Caki2 (cell line): ENCODE results near the gene CHMP1B. TPM values are rescaled to one million over a fixed set of nuclear protein-coding genes. Genes with fewer than 3 reads are reported as not detected.
"Not testable (repeated sequence)": the region's sequence is repeated elsewhere in the genome, so short reads cannot be mapped to it uniquely, and the experiment has no call there.

Experiments used
- DNase-seq: peaks from one replicate; pipeline ENCODE4 v3.0.0-alpha.2; 2015; ENCODE audit warnings: low read depth
- in situ Hi-C: cut with HindIII; loops from 2 replicates; pipeline ENCODE4 v1.10.0; 2016; ENCODE audit warnings: low sequenced_read_pairs, low pct_unique_long_range_greater_than_20kb, mixed read lengths
- total RNA-seq: library from RNA; depleted of rRNA; stranded (reverse); fragments of >200 nt; shearing (Covaris generic); gene quantifications from 2 replicates; pipeline ENCODE4 v1.2.3, GENCODE V29; 2014; ENCODE audit warnings: low replicate concordance

CHMP1B gene
- total RNA-seq, 1 experiment from 2014 or later: 44.2 TPM

GRCh38 chr18:11830585-11830984 lies 20.6 kb upstream of the CHMP1B start:
- no peak for DNase-seq
- in situ Hi-C loops: no loop called here

DNA sequence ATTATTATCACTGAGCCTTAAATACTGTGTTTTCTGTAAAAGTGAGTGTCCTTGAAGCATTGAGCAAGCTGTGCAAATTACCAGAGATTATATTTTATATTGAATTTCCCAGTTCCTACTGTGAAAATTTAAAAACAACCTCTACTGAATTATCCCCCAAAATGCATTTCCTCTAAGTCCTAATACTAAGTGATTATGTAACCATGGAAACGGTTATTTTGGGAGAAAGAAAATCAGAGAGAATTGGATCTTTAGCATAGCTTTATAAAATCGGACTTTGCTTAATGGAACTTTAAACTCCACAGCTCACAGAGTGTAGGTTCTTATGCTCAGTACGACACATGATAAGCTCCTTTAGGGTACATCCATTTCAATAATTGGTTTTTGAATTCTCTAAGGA lies 19.3 kb upstream of the CHMP1B start:
- in situ Hi-C loops: no loop called here

GRCh38 chr18:11834772-11835171 lies 16.4 kb upstream of the CHMP1B start:
- in situ Hi-C loops: no loop called here
- DNase-seq: no peak

More for the DNA sequence above, 19.3 kb upstream of the CHMP1B start:
- no peak for DNase-seq

DNA sequence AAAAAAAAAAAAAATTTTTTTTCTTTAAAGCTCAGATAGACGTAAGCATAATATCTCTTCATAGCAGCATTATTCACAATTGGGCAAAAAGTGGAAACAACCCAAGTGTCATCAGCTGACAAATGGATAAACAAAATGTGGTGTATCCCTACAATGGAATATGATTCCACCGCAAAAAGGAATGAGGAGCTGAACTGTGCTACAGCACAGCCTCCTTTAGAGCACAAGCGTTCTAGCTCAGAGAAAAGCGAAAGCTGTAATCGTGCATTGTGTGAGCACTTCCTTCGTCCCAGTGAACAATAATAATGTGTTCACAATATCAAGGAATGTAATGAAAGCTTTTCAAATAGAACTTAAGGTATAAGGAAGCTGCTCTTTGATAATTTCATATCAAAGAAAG lies 11.7 kb upstream of the CHMP1B start:
- in situ Hi-C loops: no loop called here
- DNase-seq: no peak

DNA sequence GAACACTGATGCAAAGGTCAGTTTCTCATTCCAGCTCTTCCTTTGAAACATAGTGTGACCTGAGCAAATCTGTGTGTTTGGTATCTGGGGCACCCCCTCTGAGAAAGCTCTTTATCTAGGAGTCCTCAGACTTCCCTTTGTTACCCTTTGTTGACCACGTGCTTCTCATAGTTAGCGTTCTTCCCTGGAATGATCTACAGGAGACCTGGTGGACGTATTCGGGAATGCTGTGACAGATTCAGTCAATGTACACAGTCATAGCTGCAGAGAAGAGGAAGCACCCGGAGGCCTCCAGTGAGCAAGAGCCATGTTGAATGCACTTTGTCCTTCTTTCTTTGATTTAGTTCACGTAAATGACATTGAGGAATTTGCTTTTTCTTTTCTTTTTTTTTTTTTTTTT lies 10.7 kb upstream of the CHMP1B start:
- no peak for DNase-seq
- in situ Hi-C loops: no loop called here

- in situ Hi-C loops: no loop called here
- DNase-seq: no peak
Measured at GRCh38 chr18:11842562-11842961, 8.7 kb upstream of the CHMP1B start.

GRCh38 chr18:11844436-11844835 lies 6.8 kb upstream of the CHMP1B start:
- in situ Hi-C loops: no loop called here
- no peak for DNase-seq

GRCh38 chr18:11845654-11846053 lies 5.6 kb upstream of the CHMP1B start:
- in situ Hi-C loops: no loop called here
- DNase-seq: no peak

GRCh38 chr18:11847811-11848210 lies 3.4 kb upstream of the CHMP1B start:
- in situ Hi-C loops: no loop called here
- no peak for DNase-seq

GRCh38 chr18:11849279-11849678 lies 1.9 kb upstream of the CHMP1B start:
- no peak for DNase-seq
- in situ Hi-C loops: no loop called here

DNA sequence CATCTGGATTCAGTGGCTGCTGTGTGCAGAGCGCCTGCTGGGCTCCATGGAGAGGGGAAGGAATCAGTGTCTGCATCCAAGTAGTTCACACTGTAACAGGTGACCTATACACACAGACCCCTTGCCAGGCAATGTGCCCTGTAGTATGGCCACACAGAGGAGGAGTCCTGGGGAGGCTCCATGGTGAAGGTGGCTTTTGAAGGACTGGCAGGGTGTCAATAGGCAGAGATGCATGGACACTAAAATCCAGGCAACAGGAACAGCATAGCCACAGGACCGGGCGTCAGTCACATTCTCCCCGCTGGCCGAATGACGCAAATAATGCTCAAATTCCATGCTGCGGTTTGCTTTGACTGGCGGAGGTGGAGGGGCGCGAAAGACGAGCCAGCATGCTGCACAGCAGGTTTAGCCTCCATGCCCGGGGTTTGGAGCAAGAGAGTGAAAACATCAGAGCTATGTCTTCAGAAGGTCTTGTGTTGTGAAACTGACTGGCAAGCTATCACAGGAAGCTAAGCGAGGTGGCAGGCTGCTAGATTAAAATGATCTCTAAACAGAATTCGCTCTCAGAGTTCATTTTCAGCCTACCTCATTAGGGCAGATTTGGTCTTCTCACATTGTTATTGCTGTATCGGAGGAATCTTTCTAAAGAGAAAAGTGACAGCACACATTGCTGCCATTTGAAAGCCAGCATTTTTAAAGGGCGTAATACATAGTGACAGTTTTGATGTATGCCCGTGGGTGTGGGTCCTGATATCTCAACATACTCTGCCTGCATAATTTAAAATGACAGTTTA lies 1.2 kb upstream of the CHMP1B start:
- in situ Hi-C loops: no loop called here
- DNase-seq: peak; percentile 79

- in situ Hi-C loops: no loop called here
- no peak for DNase-seq
Measured at GRCh38 chr18:11850821-11851145, 430 bp upstream of the CHMP1B start.

- in situ Hi-C loops: no loop called here
- DNase-seq: no peak
Measured at GRCh38 chr18:11851806-11852337, 659 bp downstream of the CHMP1B start.

GRCh38 chr18:11854554-11854953 lies 3.3 kb downstream of the CHMP1B start:
- DNase-seq, in situ Hi-C loops: not testable (repeated sequence)

- DNase-seq: peak; percentile 99
- in situ Hi-C loops: no loop called here
Measured at GRCh38 chr18:11857177-11857887, 6.1 kb downstream of the CHMP1B start.

- in situ Hi-C loops: no loop called here
- DNase-seq: no peak
Measured at GRCh38 chr18:11859282-11859830, 8.1 kb downstream of the CHMP1B start.

- in situ Hi-C loops: no loop called here
- peak; percentile 88 for DNase-seq
Measured at GRCh38 chr18:11859903-11860407, 8.7 kb downstream of the CHMP1B start.

- no peak for DNase-seq
- in situ Hi-C loops: no loop called here
Measured at GRCh38 chr18:11860594-11861450, 9.6 kb downstream of the CHMP1B start.
